Measurements from ENCODE around the gene CBLN3. TPM values are rescaled to one million over a fixed set of nuclear protein-coding genes. Genes with fewer than 3 reads are reported as not detected.

CBLN3 gene
- total RNA-seq, 1 experiment from 2014 or later = 2.0 TPM

DNA sequence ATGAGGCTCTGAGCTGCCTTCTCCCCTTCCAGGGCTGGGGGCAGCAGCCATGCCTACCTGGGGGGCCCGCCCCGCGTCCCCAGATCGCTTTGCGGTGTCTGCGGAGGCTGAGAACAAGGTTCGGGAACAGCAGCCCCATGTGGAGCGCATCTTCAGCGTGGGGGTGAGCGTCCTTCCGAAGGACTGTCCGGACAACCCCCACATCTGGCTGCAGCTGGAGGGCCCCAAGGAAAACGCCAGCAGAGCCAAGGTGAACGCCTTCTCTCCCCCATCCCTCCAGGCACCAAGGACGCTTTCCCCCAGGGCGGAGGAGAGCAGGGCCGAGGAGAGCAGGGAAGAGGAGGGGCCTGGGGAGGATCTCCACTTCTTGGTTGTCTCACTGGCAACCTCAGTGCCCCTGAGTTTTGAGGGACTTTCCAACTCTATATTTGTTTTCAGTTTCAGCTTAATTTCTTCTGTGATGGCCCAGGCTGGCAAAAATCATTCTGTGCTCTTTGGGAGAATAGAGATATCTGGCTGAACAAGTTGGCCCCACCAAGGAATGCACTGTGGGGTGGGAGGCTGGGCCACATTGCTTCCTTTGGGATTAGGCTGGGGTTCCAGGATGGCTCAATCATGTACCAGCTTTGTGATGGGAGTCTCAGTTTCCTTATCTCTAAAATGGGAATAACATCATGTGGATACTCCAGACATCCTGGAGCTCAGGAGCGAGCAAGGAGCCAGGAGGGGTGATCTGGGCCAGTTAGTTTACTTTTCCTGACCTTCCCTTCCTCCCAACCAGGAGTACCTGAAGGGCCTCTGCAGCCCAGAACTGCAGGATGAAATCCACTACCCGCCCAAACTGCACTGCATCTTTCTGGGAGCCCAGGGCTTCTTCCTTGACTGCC, 1.5 kb upstream of the CBLN3 start:
- no peak overlapping the region for H2AFZ ChIP-seq (ENCODE audit: low read depth, low read length, poor library complexity, severe bottlenecking)
- H3K9ac ChIP-seq (ENCODE audit: low read length) = peak overlapping the region; percentile 95
- H4K20me1 ChIP-seq (ENCODE audit: insufficient read depth) = no peaks in the 10 kb centered on the region
- H3K27ac ChIP-seq (ENCODE audit: low read depth, low read length) = peak overlapping the region; percentile 92
- DNase-seq (ENCODE audit: low read depth, low spot score) = no peak
- RAD21 ChIA-PET (ENCODE audit: low non-redundant PET in 1 of 2, low total read pairs in 2 of 2, uncharacterized antibody in 2 of 2, unreplicated experiment in 2 of 2) = interaction anchor here (0.6 to 2.1 kb wide), 13 partner anchors 11 to 132 kb away, joined by 3 to 25 read pairs (median 4); partner anchors contain the start of gene DHRS1 (in 1 of the 2)
- H3K9me3 ChIP-seq (ENCODE audit: control insufficient read depth in 1 of 2, insufficient read depth in 1 of 2, low read depth in 1 of 2, low read length in 2 of 2) = no peaks in the 10 kb centered on the region
- BruUV-seq (replicated peaks) = TSS peak; percentile 53
- H3K4me1 ChIP-seq (ENCODE audit: control insufficient read depth in 1 of 2, insufficient read depth in 2 of 2, low read length in 2 of 2) = peaks cover 14 to 37% of the 10 kb centered on the region in 2 experiments
- H3K27me3 ChIP-seq (ENCODE audit: insufficient read depth, low read length) = no peaks in the 10 kb centered on the region
- no peak for ATAC-seq
- intact Hi-C loops (cut with micrococcal nuclease) = loop anchor here (1.0 to 10.0 kb wide), 4 partner anchors 66 to 216 kb away; partner anchors contain the start of genes CHMP4A, MDP1 and TINF2
- peak overlapping the region; percentile 95 for H3K4me2 ChIP-seq (ENCODE audit: low read length)
- POLR2A ChIA-PET = interaction anchor here (0.7 to 3.3 kb wide), 19 partner anchors 10 to 337 kb away, joined by 3 to 38 read pairs (median 4); partner anchors contain the start of genes CHMP4A, CIDEB, DHRS1 and NOP9
- H3K9me2 ChIP-seq (ENCODE audit: insufficient read depth) = no peaks in the 10 kb centered on the region
- CTCF ChIA-PET = interaction anchor here (0.6 to 4.1 kb wide), 38 partner anchors 8 to 284 kb away, joined by 3 to 162 read pairs (median 5); partner anchors contain the start of genes ADCY4, CIDEB, DHRS1 and IPO4
- peaks cover 21% of the 10 kb centered on the region for H3K79me2 ChIP-seq (ENCODE audit: insufficient read depth, low read length)
- H3K36me3 ChIP-seq (ENCODE audit: control insufficient read depth in 1 of 2, insufficient read depth in 2 of 2, low read length in 2 of 2) = peaks cover 10 to 15% of the 10 kb centered on the region in 2 experiments; a peak in 3 of 4 replicates
- H3K4me3 ChIP-seq (replicated peaks in 1 of 2; ENCODE audit: low read depth in 1 of 2, low read length in 2 of 2) = peak overlapping the region; percentile 93 to 95
- TF ChIP-seq POLR2AphosphoS5 (IDR thresholded peaks at IDR 0.05; ENCODE audit: low read depth, low read length) (no peak), EZH2 (IDR thresholded peaks at IDR 0.05) (no peak), EGR1 (IDR thresholded peaks at IDR 0.05; ENCODE audit: low read depth) (no peak), TCF7L2 (IDR thresholded peaks at IDR 0.05; ENCODE audit: borderline replicate concordance, extremely low read depth, insufficient read depth, insufficient read length) (no peak), ZFX (IDR thresholded peaks at IDR 0.05) (no peak), SRF (IDR thresholded peaks at IDR 0.05; ENCODE audit: low read depth) (no peak), ZBTB33 (IDR thresholded peaks at IDR 0.05; ENCODE audit: extremely low read depth, insufficient replicate concordance, low read length) (no peak), POLR2A (IDR thresholded peaks at IDR 0.05; ENCODE audit: borderline replicate concordance, extremely low read depth, insufficient read depth, insufficient read length) (no peak), FOSL1 (IDR thresholded peaks at IDR 0.05; ENCODE audit: low read depth) (no peak), CBX3 (IDR thresholded peaks at IDR 0.05; ENCODE audit: low read depth) (no peak), SP1 (IDR thresholded peaks at IDR 0.05; ENCODE audit: low read depth) (no peak), ZNF274 (IDR thresholded peaks at IDR 0.05; ENCODE audit: low read depth, low read length) (no peak), ATF3 (IDR thresholded peaks at IDR 0.05) (no peak), YY1 (IDR thresholded peaks at IDR 0.05; ENCODE audit: extremely low read depth, insufficient replicate concordance, low read depth, low read length) (no peak), CEBPB (IDR thresholded peaks at IDR 0.05; ENCODE audit: low read depth) (no peak), RAD21 (IDR thresholded peaks at IDR 0.05; ENCODE audit: low read depth) (no peak), ELF1 (IDR thresholded peaks at IDR 0.05; ENCODE audit: borderline replicate concordance, low read depth) (no peak), MAX (IDR thresholded peaks at IDR 0.05) (no peak)
- TF ChIP-seq, protein P1, sequence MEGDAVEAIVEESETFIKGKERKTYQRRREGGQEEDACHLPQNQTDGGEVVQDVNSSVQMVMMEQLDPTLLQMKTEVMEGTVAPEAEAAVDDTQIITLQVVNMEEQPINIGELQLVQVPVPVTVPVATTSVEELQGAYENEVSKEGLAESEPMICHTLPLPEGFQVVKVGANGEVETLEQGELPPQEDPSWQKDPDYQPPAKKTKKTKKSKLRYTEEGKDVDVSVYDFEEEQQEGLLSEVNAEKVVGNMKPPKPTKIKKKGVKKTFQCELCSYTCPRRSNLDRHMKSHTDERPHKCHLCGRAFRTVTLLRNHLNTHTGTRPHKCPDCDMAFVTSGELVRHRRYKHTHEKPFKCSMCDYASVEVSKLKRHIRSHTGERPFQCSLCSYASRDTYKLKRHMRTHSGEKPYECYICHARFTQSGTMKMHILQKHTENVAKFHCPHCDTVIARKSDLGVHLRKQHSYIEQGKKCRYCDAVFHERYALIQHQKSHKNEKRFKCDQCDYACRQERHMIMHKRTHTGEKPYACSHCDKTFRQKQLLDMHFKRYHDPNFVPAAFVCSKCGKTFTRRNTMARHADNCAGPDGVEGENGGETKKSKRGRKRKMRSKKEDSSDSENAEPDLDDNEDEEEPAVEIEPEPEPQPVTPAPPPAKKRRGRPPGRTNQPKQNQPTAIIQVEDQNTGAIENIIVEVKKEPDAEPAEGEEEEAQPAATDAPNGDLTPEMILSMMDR (IDR thresholded peaks at IDR 0.05 in 2 of 3, conservative IDR thresholded peaks at IDR 0.05 in 1 of 3; ENCODE audit: borderline replicate concordance in 1 of 3, insufficient read depth in 1 of 3, low read depth in 2 of 3, low read length in 2 of 3) = no peak
